HepG2 (cell line): ENCODE measurements around the gene TUBB.
A peak's percentile ranks its signal among the peaks of the same experiment; 100 is the strongest.

Experiments
- EED ChIP-seq: sonication (generic); formaldehyde crosslinking; IDR thresholded peaks from 2 replicates; pipeline ENCODE4 v1.5.0; 2020; ENCODE audit warnings: mild to moderate bottlenecking, missing genetic modification reagents
- EP300 ChIP-seq, 3 experiments: sonication (generic) in 1 of 3; formaldehyde crosslinking in 1 of 3; IDR thresholded peaks; 2 replicates each; pipeline versions ENCODE4 v1.5.1 to v1.6.1; 2011 to 2020; ENCODE audit warnings: low read depth in 2 of 3, low read length in 2 of 3, borderline replicate concordance in 1 of 3, improper control_type of control experiment in 1 of 3, mild to moderate bottlenecking in 1 of 3, missing genetic modification reagents in 1 of 3, moderate library complexity in 1 of 3
- GTF2F1 ChIP-seq: fragments of 150-350 bp; IDR thresholded peaks from 2 replicates; pipeline ENCODE4 v1.6.1; 2014; ENCODE audit warnings: low read length
- NR1H2 ChIP-seq: sonication (generic); formaldehyde crosslinking; IDR thresholded peaks from 2 replicates; pipeline ENCODE4 v1.8.1; 2022; ENCODE audit warnings: low read depth, missing genetic modification reagents, borderline replicate concordance
- POLR2A ChIP-seq, 2 experiments: IDR thresholded peaks; 2 replicates each; pipeline ENCODE4 v1.6.1; 2011; ENCODE audit warnings: low read depth in 2 of 2, low read length in 2 of 2, mild to moderate bottlenecking in 1 of 2, moderate library complexity in 1 of 2; ENCODE audit not compliant: insufficient read depth in 1 of 2
- YY1 ChIP-seq: IDR thresholded peaks from 2 replicates; pipeline ENCODE4 v1.6.1; 2011; ENCODE audit warnings: low read length, low read depth, moderate library complexity, mild to moderate bottlenecking; ENCODE audit not compliant: insufficient read depth, insufficient replicate concordance
- ZFX ChIP-seq: sonication (generic); formaldehyde crosslinking; IDR thresholded peaks from 2 replicates; pipeline ENCODE4 v1.4.0; 2020; ENCODE audit warnings: mild to moderate bottlenecking, low read depth, missing genetic modification reagents, moderate library complexity
- ZNF768 ChIP-seq: sonication (generic); formaldehyde crosslinking; IDR thresholded peaks from 2 replicates; pipeline ENCODE4 v1.4.0; 2020; ENCODE audit warnings: missing genetic modification reagents
- TF ChIP-seq, protein P1 (sequence below): sonication (generic); formaldehyde crosslinking; IDR thresholded peaks from 2 replicates; pipeline ENCODE4 v1.5.0; 2020; ENCODE audit warnings: mild to moderate bottlenecking, missing genetic modification reagents, moderate library complexity

- TF ChIP-seq EP300 (IDR thresholded peaks at IDR 0.05; ENCODE audit: low read depth in 2 of 2, low read length in 2 of 2) (peak; percentile 10 to 27; a peak in 1 of 4 replicates), EP300 (CRISPR knock-in tag; IDR thresholded peaks at IDR 0.05; ENCODE audit: borderline replicate concordance) (0 out of 2 replicates have a peak, but pooled peaks have one; percentile 40), YY1 (peak; percentile 75), POLR2A (IDR thresholded peaks at IDR 0.05; ENCODE audit: insufficient read depth in 1 of 2, low read depth in 2 of 2, low read length in 2 of 2) (peak in 1 of 2 experiments; percentile 100; a peak in 2 of 4 replicates), ZFX (CRISPR knock-in tag) (peak; percentile 87), EED (peak; percentile 7; the same call in 1 of the 2 replicates), ZNF768 (CRISPR knock-in tag) (peak; percentile 39; the same call in 1 of the 2 replicates), NR1H2 (no peak), GTF2F1 (peak; percentile 90)
- TF ChIP-seq, protein P1, sequence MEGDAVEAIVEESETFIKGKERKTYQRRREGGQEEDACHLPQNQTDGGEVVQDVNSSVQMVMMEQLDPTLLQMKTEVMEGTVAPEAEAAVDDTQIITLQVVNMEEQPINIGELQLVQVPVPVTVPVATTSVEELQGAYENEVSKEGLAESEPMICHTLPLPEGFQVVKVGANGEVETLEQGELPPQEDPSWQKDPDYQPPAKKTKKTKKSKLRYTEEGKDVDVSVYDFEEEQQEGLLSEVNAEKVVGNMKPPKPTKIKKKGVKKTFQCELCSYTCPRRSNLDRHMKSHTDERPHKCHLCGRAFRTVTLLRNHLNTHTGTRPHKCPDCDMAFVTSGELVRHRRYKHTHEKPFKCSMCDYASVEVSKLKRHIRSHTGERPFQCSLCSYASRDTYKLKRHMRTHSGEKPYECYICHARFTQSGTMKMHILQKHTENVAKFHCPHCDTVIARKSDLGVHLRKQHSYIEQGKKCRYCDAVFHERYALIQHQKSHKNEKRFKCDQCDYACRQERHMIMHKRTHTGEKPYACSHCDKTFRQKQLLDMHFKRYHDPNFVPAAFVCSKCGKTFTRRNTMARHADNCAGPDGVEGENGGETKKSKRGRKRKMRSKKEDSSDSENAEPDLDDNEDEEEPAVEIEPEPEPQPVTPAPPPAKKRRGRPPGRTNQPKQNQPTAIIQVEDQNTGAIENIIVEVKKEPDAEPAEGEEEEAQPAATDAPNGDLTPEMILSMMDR, result peak; percentile 67
Measured at GRCh38 chr6:30744054-30744805, 24.1 kb downstream of the TUBB start, which contains the start of gene IER3.
